H1 (cell line): ENCODE results near the gene ADAM23. TPM values are rescaled to one million over a fixed set of nuclear protein-coding genes. Genes with fewer than 3 reads are reported as not detected.

Source experiments
- TEAD4 ChIP-seq: IDR thresholded peaks from 2 replicates; pipeline ENCODE4 v1.6.1; 2012; ENCODE audit warnings: low read depth, low read length, inconsistent platforms, mixed read lengths
- polyA plus RNA-seq, 7 experiments: library from polyadenylated mRNA; depleted of rRNA in 3 of 7; stranded (reverse) in 5 of 7; unstranded in 2 of 7; fragments of >200 nt in 5 of 7; fragments of 200-250 nt in 2 of 7; gene quantifications; 1 replicate in 5 of 7; 2 replicates in 1 of 7; 4 replicates in 1 of 7; pipeline versions ENCODE4 v1.2.1 to v1.2.3, GENCODE V29; 2011 to 2013; ENCODE audit warnings: missing spikeins in 2 of 7, mixed read lengths in 2 of 7
- total RNA-seq: library from RNA; stranded (reverse); fragmentation: NEBNext Ultra II Directional; extraction: Animal tissue kit (Norgen Biotek cat#: 25700); gene quantifications from 2 replicates; pipeline ENCODE4 v1.2.1, GENCODE V29; 2021

Gene ADAM23
- total and polyA plus RNA-seq, 2 of the 8 experiments (the other 6 are each of a cell fraction or from before 2014, with no cell fraction given): 9.9 to 20.8 TPM

DNA sequence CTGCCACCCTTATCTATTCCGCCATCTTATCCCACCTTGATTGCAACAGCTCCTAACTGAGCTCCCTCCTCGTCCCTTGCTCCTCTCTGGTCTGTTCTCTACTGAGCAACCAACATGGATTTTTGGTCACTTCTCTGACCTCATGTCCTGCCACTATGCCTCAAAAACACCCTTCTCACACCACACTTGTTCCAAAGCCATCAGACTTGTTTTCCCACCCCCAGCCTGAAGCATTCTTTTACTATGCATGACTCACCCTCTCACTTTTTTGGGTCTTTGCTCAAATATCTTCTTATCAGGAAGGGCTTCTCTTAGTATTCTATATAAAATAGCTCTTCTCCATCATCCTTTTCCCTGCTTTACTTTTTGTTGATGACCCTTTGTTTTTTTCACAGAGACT, 196.3 kb downstream of the ADAM23 start (continued):
- no peak for TF ChIP-seq TEAD4
